Vein endothelial cell (primary cell): ENCODE results near the gene SERF1B. TPM values are rescaled to one million over a fixed set of nuclear protein-coding genes. Genes with fewer than 3 reads are reported as not detected.

Experiments
- small RNA-seq: library from RNA; depleted of rRNA; stranded (forward); fragments of <200 nt; gene quantifications from one replicate; pipeline ENCODE3, GENCODE V24; 2012
- total RNA-seq: library from RNA; depleted of rRNA; stranded (reverse); fragments of >200 nt; gene quantifications from 2 replicates; pipeline ENCODE4 v1.2.3, GENCODE V29; 2012

Gene SERF1B
- 15.0 and 24.7 TPM in 2 replicates for total RNA-seq

DNA sequence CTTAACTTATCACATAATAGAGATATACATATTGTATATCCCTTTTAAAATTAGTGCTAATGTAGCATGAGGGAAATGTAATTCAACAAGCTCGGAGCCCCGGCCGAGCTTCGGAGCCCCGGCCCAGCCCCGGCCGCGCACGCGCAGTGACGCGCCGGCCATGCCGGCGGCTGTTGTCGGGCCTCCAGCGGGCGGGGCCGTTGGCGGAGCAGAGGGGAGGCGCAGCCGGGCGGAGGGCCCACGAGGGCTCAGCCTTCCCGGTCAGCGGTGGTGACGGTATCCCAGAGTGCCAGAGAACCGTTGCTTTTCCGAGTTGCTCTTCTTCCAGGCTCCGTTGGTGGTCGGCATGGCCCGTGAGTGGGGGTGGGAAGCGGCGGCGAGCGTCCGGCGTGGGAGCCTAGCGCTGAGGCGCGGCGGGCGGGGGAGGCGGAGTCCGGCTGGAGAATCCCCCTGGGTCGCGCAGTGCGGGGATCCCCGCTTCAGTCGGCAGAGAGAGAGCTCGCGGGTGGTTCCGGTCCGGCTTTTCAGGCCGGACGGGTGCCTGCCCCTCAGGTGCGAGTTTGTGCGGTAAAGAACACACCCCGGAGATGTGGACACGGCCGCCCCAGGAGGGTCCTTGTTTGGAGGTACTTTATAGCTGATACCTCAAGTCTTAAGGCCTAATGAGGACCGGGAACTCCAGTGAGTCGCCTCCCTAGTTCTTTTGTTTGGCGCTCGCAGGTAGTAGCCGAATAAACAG, at the start of gene SERF1B:
SERF1B (plus strand) TSS at position 146 of the 739 bp plus-strand sequence; CDS start at position 347, 201 bp downstream.

Small RNA genes within 50 kb of the gene (small RNA-seq; reads per million reads assigned to genes)
- not detected for gene CDH12P2

Other genes with a start within 250 kb of the SERF1B start
- gene SMN2, start 24.4 kb downstream of the SERF1B start, total RNA-seq = 44.4 and 89.2 TPM in 2 replicates